IMR-90 (cell line): ENCODE results near the gene PLOD3. TPM values are rescaled to one million over a fixed set of nuclear protein-coding genes. Genes with fewer than 3 reads are reported as not detected.

Experiments used
- ATAC-seq: fragments of 200-7000 bp; cut with Tn5 transposase; 2 replicates; pipeline ENCODE4 v1.9.1; 2020; ENCODE audit warnings: low read depth, mild to moderate bottlenecking, moderate library complexity
- BruUV-seq: library from RNA; stranded (reverse); fragments of 400-500 nt; replicated peaks from 2 replicates; lab custom pipeline; 2021; lab: Mats Ljungman, UMichigan
- CTCF ChIA-PET: fragments of 300-600 bp; formaldehyde crosslinking; extraction: SDS; loops from one replicate; lab custom pipeline; 2021; ENCODE audit warnings: antibody characterized with exemption; lab: Yijun Ruan, JAX
- POLR2A ChIA-PET: fragments of 300-600 bp; sonication (Branson Sonifier 250); formaldehyde crosslinking; loops from one replicate; lab custom pipeline; 2022; ENCODE audit warnings: antibody characterized with exemption; ENCODE audit not compliant: unreplicated experiment; lab: Charles Lee
- DNase-seq: peaks from one replicate; pipeline ENCODE4 v3.0.0; 2013
- H2AFZ ChIP-seq: replicated peaks from 2 replicates; pipeline ENCODE3; 2013; ENCODE audit warnings: low read length, mild to moderate bottlenecking; ENCODE audit not compliant: poor library complexity
- H2AK5ac ChIP-seq: 2 replicates; pipeline ENCODE4 v1.6.1; 2013; ENCODE audit warnings: low read depth, low read length, inconsistent platforms
- H2AK9ac ChIP-seq: replicated peaks from 2 replicates; pipeline ENCODE3; 2013; ENCODE audit warnings: mild to moderate bottlenecking, low read depth, low read length, moderate library complexity; ENCODE audit not compliant: poor library complexity
- H2BK120ac ChIP-seq: 2 replicates; pipeline ENCODE4 v1.6.1; 2013; ENCODE audit warnings: low read depth, low read length, inconsistent platforms
- H2BK15ac ChIP-seq: 3 replicates; pipeline ENCODE4 v1.6.1; 2013; ENCODE audit warnings: low read depth, low read length, inconsistent platforms
- H2BK20ac ChIP-seq: 2 replicates; pipeline ENCODE4 v1.6.1; 2013; ENCODE audit warnings: low read depth, mild to moderate bottlenecking, inconsistent platforms, low read length, moderate library complexity
- H2BK5ac ChIP-seq: 2 replicates; pipeline ENCODE4 v1.6.1; 2013; ENCODE audit warnings: mild to moderate bottlenecking, low read depth, low read length, inconsistent platforms; ENCODE audit not compliant: poor library complexity, severe bottlenecking
- H3K14ac ChIP-seq: replicated peaks from 2 replicates; pipeline ENCODE4 v1.6.1; 2013; ENCODE audit warnings: low read depth, low read length, inconsistent platforms
- H3K18ac ChIP-seq: 2 replicates; pipeline ENCODE4 v1.6.1; 2013; ENCODE audit warnings: low read depth, low read length, control low read depth
- H3K23ac ChIP-seq: 2 replicates; pipeline ENCODE4 v1.6.1; 2013; ENCODE audit warnings: low read depth, low read length, inconsistent platforms
- H3K27ac ChIP-seq: 2 replicates; pipeline ENCODE4 v1.5.1; 2013; ENCODE audit warnings: mild to moderate bottlenecking, control low read depth, low read length; ENCODE audit not compliant: insufficient read depth
- H3K27me3 ChIP-seq: 2 replicates; pipeline ENCODE4 v1.6.1; 2013; ENCODE audit warnings: low read length; ENCODE audit not compliant: control insufficient read depth, insufficient read depth
- H3K36me3 ChIP-seq: 2 replicates; pipeline ENCODE4 v1.6.1; 2013; ENCODE audit warnings: low read length, mixed read lengths; ENCODE audit not compliant: control insufficient read depth, insufficient read depth
- H3K4ac ChIP-seq: 2 replicates; pipeline ENCODE4 v1.6.1; 2013; ENCODE audit warnings: low read depth, low read length, inconsistent platforms
- H3K4me1 ChIP-seq: 2 replicates; pipeline ENCODE4 v1.6.1; 2013; ENCODE audit warnings: low read length, mixed read lengths; ENCODE audit not compliant: control insufficient read depth, insufficient read depth
- H3K4me2 ChIP-seq: 2 replicates; pipeline ENCODE4 v1.6.1; 2013; ENCODE audit warnings: low read depth, mild to moderate bottlenecking, control low read depth, low read length, moderate library complexity
- H3K4me3 ChIP-seq: 2 replicates; pipeline ENCODE4 v1.5.1; 2013; ENCODE audit warnings: low read depth, mild to moderate bottlenecking, control low read depth, low read length, moderate library complexity; ENCODE audit not compliant: insufficient read depth
- H3K56ac ChIP-seq: 2 replicates; pipeline ENCODE4 v1.6.1; 2013; ENCODE audit warnings: low read length, inconsistent platforms; ENCODE audit not compliant: insufficient read depth; ENCODE audit errors: extremely low read depth
- H3K79me1 ChIP-seq, 2 experiments: 2 replicates each; pipeline ENCODE4 v1.6.1; 2013; ENCODE audit warnings: low read length in 2 of 2, inconsistent platforms in 1 of 2, low read depth in 1 of 2
- H3K9ac ChIP-seq: 2 replicates; pipeline ENCODE4 v1.6.1; 2013; ENCODE audit warnings: low read depth, low read length, control low read depth
- H3K9me1 ChIP-seq: 2 replicates; pipeline ENCODE4 v1.6.1; 2013; ENCODE audit warnings: low read length, inconsistent platforms; ENCODE audit not compliant: insufficient read depth
- H3K9me3 ChIP-seq: 2 replicates; pipeline ENCODE4 v1.6.1; 2013; ENCODE audit warnings: low read length; ENCODE audit not compliant: control insufficient read depth, insufficient read depth
- H4K20me1 ChIP-seq: 2 replicates; pipeline ENCODE4 v1.6.1; 2013; ENCODE audit warnings: low read length, inconsistent platforms; ENCODE audit not compliant: insufficient read depth
- H4K5ac ChIP-seq: 2 replicates; pipeline ENCODE4 v1.6.1; 2013; ENCODE audit warnings: mild to moderate bottlenecking, low read depth, low read length, control low read depth
- H4K8ac ChIP-seq, 2 experiments: 2 replicates each; pipeline ENCODE4 v1.6.1; 2013; ENCODE audit warnings: low read depth in 2 of 2, low read length in 2 of 2, control low read depth in 1 of 2, inconsistent platforms in 1 of 2
- H4K91ac ChIP-seq: 2 replicates; pipeline ENCODE4 v1.6.1; 2013; ENCODE audit warnings: low read depth, low read length, inconsistent platforms; ENCODE audit not compliant: insufficient read depth
- MAZ ChIP-seq: IDR thresholded peaks from 2 replicates; pipeline ENCODE4 v1.6.1; 2012; ENCODE audit warnings: low read depth, mild to moderate bottlenecking, low read length, improper control_type of control experiment, moderate library complexity, borderline replicate concordance
- POLR2A ChIP-seq: IDR thresholded peaks from 2 replicates; pipeline ENCODE4 v1.6.1; 2012; ENCODE audit warnings: mild to moderate bottlenecking, low read depth, low read length
- RAD21 ChIP-seq: IDR thresholded peaks from 2 replicates; pipeline ENCODE4 v1.6.1; 2012; ENCODE audit warnings: low read length, improper control_type of control experiment
- WGBS, 2 experiments: methylation state at CpG; one replicate each; pipeline versions ENCODE4 v1.1.5 to v1.1.7; 2013; ENCODE audit warnings: missing lambda C conversion rate in 2 of 2; ENCODE audit not compliant: insufficient read length in 1 of 2; ENCODE audit errors: extremely low coverage in 2 of 2; 5-methylcytosine and 5-hydroxymethylcytosine counted together
- dilution Hi-C: fragments of 300-500 bp; cut with HindIII; formaldehyde crosslinking; loops from one replicate; pipeline ENCODE4 v1.14.3; 2018; ENCODE audit warnings: low sequenced_read_pairs; ENCODE audit not compliant: unreplicated experiment
- in situ Hi-C: fragments of 300-500 bp; cut with MboI; formaldehyde crosslinking; loops from 3 replicates; pipeline ENCODE4 v1.14.3; 2019; ENCODE audit warnings: low sequenced_read_pairs, inconsistent platforms, mixed read lengths
- intact Hi-C: fragments of 100-400 bp; cut with micrococcal nuclease; formaldehyde crosslinking; loops from 2 replicates; pipeline ENCODE4 v1.10.0; 2022
- polyA plus RNA-seq, 3 experiments: library from polyadenylated mRNA; depleted of rRNA; stranded (reverse); fragments of >200 nt; gene quantifications; 2 replicates each; pipeline ENCODE4 v1.2.3, GENCODE V29; 2012; ENCODE audit warnings: low replicate concordance in 1 of 3
- total RNA-seq: library from RNA; depleted of rRNA; stranded (reverse); fragments of >200 nt; gene quantifications from 2 replicates; pipeline ENCODE4 v1.2.3, GENCODE V29; 2012

Gene PLOD3
- total and polyA plus RNA-seq, 2 of the 4 experiments (the other 2 are of a cell fraction), result 21.7 to 159 TPM

GRCh38 chr7:101232141-101232850 is 14.9 kb upstream of the PLOD3 start:
- 28% methylated on average over 6 of the region's 52 CpGs; no CpG with 5 or more reads in 1 of the 2 experiments for WGBS, 2 experiments
- no TSS peak for BruUV-seq

More at GRCh38 chr7:101232141-101232850, 14.9 kb upstream of the PLOD3 start:
- peaks cover 5% of the 10 kb centered on the region for H3K4me1 ChIP-seq
- H2AK9ac ChIP-seq, result peak overlapping the region; percentile 3
- ChIA-PET POLR2A (no interaction called here), CTCF (no interaction called here)
- DNase-seq (no peak), ATAC-seq (peak; percentile 38)
- H3K79me1 ChIP-seq, result peaks cover 0 to 6% of the 10 kb centered on the region in 2 experiments; a peak in 2 of 4 replicates
- H3K4me2 ChIP-seq, result no peak overlapping the region
- in situ Hi-C loops, result no loop called here
- H3K9me3 ChIP-seq, result no peaks in the 10 kb centered on the region
- no peak for TF ChIP-seq POLR2A
- no peak for TF ChIP-seq MAZ
- no peak for TF ChIP-seq RAD21
- no peak overlapping the region for H3K56ac ChIP-seq
- H2BK5ac ChIP-seq, result no peak overlapping the region
- no peak overlapping the region for H2BK20ac ChIP-seq
- H2AK5ac ChIP-seq, result no peak overlapping the region
- H3K4ac ChIP-seq, result peak overlapping the region; percentile 43; the same call in 1 of the 2 replicates
- no peak overlapping the region for H3K23ac ChIP-seq
- peak overlapping the region; percentile 62 for H2AFZ ChIP-seq
- dilution Hi-C loops, result no loop called here
- intact Hi-C loops, result no loop called here
- peak overlapping the region; percentile 36 to 72; a peak in 2 of 4 replicates for H4K8ac ChIP-seq
- no peak overlapping the region for H3K14ac ChIP-seq
- no peak overlapping the region for H3K4me3 ChIP-seq
- no peak overlapping the region for H3K9ac ChIP-seq
- H3K9me1 ChIP-seq, result peaks cover 4% of the 10 kb centered on the region
- no peak overlapping the region for H3K27ac ChIP-seq
- H2BK15ac ChIP-seq, result no peak overlapping the region
- H4K5ac ChIP-seq, result no peak overlapping the region
- H4K91ac ChIP-seq, result no peak overlapping the region
- peaks cover 6% of the 10 kb centered on the region for H4K20me1 ChIP-seq
- no peak overlapping the region for H3K18ac ChIP-seq
- no peaks in the 10 kb centered on the region for H3K27me3 ChIP-seq
- no peak overlapping the region for H2BK120ac ChIP-seq
- peaks cover 20% of the 10 kb centered on the region for H3K36me3 ChIP-seq
